ENCODE data around the gene MED9. TPM values are rescaled to one million over a fixed set of nuclear protein-coding genes. Genes with fewer than 3 reads are reported as not detected.

The MED9 gene
- total and polyA plus RNA-seq, 2 donors (not counting 3 experiments of a cell fraction or from before 2014, with no cell fraction given), result 15.1 to 18.2 TPM

DNA sequence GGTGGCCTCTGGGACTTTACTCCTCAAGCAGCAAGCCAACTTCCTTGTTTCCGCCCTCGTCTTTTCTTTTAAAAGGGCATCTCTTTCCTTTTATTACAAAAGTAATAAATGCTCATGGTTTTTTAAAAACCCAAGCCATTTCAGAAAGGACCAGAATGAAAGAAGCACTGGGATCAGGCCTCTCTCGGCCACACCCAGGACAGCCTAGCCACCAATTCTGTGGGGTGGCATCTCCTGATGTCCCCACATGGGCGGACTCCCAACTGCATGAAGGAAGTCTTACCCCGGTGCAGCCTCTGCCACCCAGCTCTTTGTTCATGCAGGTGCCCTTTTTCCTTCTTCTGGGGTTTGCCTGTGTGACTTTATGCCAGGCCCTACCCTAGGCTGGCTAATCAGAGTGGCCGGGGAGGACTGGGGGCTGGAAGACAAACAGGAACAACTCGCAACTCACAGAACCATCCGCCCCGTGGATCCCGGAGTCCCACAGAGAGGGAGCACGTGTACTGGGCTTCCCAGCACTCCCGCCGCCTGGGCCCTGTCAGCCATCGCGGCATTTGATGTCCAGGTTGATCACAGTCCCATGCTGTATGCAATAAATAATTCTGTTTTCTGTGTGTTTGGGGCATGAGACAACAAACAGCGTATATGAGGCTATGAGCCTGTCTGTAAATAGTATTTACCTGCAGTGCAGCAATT lies 22.0 kb downstream of the MED9 start:
- no peaks in the 10 kb centered on the region for H3K36me3 ChIP-seq (ENCODE audit: control insufficient read depth in 2 of 2, extremely low read depth in 1 of 2, insufficient read depth in 2 of 2, low read length in 2 of 2)
- H3K27me3 ChIP-seq (ENCODE audit: control insufficient read depth in 2 of 2, insufficient read depth in 2 of 2, low read length in 2 of 2), result no peaks in the 10 kb centered on the region
- no peak overlapping the region for H3K27ac ChIP-seq (ENCODE audit: insufficient read depth, low read depth, low read length)
- TF ChIP-seq POLR2AphosphoS5 (IDR thresholded peaks at IDR 0.05; ENCODE audit: insufficient read depth, low read depth, low read length) (no peak), FOS (IDR thresholded peaks at IDR 0.05; ENCODE audit: borderline replicate concordance, insufficient read depth, low read length) (no peak), EZH2 (IDR thresholded peaks at IDR 0.05; ENCODE audit: borderline replicate concordance, low read depth, low read length, severe bottlenecking) (no peak), GATA2 (IDR thresholded peaks at IDR 0.05; ENCODE audit: insufficient read depth, insufficient read length, low read depth, low read length) (no peak), POLR2A (IDR thresholded peaks at IDR 0.05; ENCODE audit: low read depth, low read length) (no peak)
- TF ChIP-seq, protein P1, sequence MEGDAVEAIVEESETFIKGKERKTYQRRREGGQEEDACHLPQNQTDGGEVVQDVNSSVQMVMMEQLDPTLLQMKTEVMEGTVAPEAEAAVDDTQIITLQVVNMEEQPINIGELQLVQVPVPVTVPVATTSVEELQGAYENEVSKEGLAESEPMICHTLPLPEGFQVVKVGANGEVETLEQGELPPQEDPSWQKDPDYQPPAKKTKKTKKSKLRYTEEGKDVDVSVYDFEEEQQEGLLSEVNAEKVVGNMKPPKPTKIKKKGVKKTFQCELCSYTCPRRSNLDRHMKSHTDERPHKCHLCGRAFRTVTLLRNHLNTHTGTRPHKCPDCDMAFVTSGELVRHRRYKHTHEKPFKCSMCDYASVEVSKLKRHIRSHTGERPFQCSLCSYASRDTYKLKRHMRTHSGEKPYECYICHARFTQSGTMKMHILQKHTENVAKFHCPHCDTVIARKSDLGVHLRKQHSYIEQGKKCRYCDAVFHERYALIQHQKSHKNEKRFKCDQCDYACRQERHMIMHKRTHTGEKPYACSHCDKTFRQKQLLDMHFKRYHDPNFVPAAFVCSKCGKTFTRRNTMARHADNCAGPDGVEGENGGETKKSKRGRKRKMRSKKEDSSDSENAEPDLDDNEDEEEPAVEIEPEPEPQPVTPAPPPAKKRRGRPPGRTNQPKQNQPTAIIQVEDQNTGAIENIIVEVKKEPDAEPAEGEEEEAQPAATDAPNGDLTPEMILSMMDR (IDR thresholded peaks at IDR 0.05; ENCODE audit: extremely low read depth in 1 of 2, insufficient read depth in 1 of 2, low read depth in 1 of 2, low read length in 2 of 2), result no peak
- TF ChIP-seq, protein P2, sequence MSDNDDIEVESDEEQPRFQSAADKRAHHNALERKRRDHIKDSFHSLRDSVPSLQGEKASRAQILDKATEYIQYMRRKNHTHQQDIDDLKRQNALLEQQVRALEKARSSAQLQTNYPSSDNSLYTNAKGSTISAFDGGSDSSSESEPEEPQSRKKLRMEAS (IDR thresholded peaks at IDR 0.05; ENCODE audit: insufficient read depth, insufficient read length), result no peak
- no peak for FAIRE-seq
- no peaks in the 10 kb centered on the region for H4K20me1 ChIP-seq (replicated peaks; ENCODE audit: control insufficient read depth, extremely low read depth, insufficient read depth, low read length)
- H3K4me3 ChIP-seq (replicated peaks in 1 of 3; ENCODE audit: insufficient read depth in 1 of 3, low read depth in 1 of 3, low read length in 3 of 3), result no peak overlapping the region
- no peak overlapping the region for H3K9ac ChIP-seq (replicated peaks; ENCODE audit: extremely low read depth, insufficient read depth, low read length)
- dilution Hi-C loops (cut with MboI; ENCODE audit: extremely low pct_ligation_motif_present, low sequenced_read_pairs) (no loop called here), intact Hi-C loops (cut with micrococcal nuclease) (loop anchor here (5.0 to 10.0 kb wide), 2 partner anchors 96 to 416 kb away; no protein-coding TSS in a partner anchor)
- no peak overlapping the region for H3K4me2 ChIP-seq (ENCODE audit: insufficient read depth, low read length)
- no peak overlapping the region for H2AFZ ChIP-seq (ENCODE audit: low read depth, low read length)
- H3K79me2 ChIP-seq (ENCODE audit: control insufficient read depth, insufficient read depth, low read length), result no peaks in the 10 kb centered on the region
- no peaks in the 10 kb centered on the region for H3K9me3 ChIP-seq (replicated peaks; ENCODE audit: control insufficient read depth, insufficient read depth, low read length)
- no peak for DNase-seq (ENCODE audit: low read depth, low spot score)
- no TSS peak for BruUV-seq (replicated peaks)
- ChIA-PET POLR2A (no interaction called here), CTCF (interaction anchor here (2.4 kb wide), 1 partner anchor 142 kb away, joined by 7 read pairs; no protein-coding TSS in a partner anchor)
- no peaks in the 10 kb centered on the region for H3K9me1 ChIP-seq (replicated peaks; ENCODE audit: control insufficient read depth, extremely low read depth, insufficient read depth, low read length)
- peaks cover 13% of the 10 kb centered on the region for H3K4me1 ChIP-seq (ENCODE audit: control insufficient read depth, extremely low read depth, insufficient read depth, low read length)

Measured in endothelial cell of umbilical vein (primary cell).